GM21619 (cell line): ENCODE measurements around the gene RGP1.

Source experiments
- ATAC-seq: cut with Tn5 transposase; IDR thresholded peaks from one replicate; pipeline ENCODE4 v1.9.1; 2021; ENCODE audit not compliant: unreplicated experiment

RGP1 gene

DNA sequence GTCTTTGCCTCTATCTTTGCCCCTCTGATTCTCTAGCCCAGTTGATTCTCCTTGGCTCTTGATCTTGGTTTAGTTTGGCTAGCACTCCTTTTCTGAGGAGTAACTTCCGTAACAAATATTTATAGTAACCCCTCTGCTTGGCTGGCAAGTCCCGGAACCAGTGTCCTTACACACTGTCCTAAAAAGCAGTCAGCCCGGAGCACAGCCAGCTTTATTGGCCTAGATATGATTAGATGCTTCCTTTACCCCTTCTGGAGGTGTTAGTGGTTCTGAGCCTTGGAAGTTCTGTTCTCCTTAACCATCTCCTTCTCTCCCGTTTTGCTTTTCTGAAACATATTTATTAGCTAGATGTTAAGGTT lies 22.0 kb downstream of the RGP1 start:
- ATAC-seq: no peak

DNA sequence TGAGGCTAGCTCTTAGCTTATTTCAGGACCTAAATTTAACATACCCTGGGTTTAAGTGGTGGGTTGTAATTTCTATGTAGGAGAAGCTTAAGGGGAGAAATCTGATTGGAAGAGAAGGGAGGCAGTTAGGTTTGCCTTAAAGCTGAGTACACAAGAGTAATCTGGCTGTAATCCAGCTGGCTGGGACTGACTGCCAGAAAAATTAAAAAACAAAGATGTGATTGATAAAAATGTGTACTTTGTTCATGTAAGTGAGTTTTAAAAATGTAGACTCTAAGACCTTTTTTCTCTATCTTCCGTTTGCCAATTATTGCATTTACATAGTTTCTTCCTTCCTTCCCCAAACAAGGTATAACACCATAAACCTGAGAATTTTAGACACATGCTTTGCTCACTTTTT lies 22.4 kb downstream of the RGP1 start:
- no peak for ATAC-seq

DNA sequence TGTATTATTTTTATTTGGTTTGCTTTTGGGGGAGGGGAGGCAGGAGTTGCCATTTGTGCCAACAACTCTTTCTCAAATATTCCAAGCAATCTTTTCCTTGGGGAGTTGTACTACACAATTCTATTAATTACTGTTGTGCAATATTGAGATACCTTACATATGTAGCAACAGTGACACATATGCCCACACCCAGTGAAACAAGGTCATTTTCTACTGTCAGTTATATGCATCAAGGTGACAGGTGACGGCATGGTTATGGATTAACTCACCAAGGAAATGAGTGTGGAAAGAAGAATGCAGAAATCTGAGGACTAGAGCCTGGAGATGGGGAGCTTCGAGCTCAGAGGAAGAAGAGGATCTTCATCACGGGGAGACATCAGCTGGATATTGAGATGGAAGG lies 22.9 kb downstream of the RGP1 start:
- no peak for ATAC-seq

DNA sequence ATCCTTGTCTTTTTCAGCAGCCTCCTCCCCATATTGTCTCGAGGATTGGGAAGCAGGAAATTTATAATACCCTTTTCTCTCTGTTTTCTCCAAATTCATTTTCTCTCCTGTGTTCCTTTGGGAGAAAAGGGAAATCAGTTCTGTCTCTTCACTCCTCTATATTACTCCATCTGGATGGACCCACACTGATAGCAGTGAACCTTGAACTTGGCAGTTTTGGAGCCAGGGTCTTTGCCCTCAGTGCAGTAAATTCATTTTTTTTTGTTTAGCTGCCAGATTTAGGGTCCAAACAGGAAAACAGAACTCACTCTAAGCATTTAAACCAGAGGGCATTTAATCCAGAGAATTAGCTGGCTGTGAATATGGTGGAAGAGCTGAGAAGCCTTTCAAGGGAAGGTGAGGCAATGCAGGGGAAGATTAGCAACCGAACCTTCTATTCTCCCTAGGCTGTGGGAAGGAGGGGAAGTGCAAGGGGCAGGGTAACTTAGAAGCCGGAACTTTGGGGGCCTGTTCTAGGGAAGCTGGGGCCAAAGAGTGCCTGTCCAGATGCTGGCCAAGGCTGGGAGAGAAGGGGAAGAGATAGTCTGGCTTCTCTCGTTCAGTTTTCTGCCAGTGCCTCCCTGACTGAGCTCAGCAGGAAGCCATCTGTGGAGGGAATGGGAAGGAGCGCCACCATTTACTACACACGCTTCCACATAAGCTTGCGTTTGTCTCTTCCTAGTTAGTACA lies 26.0 kb downstream of the RGP1 start:
- ATAC-seq: no peak

DNA sequence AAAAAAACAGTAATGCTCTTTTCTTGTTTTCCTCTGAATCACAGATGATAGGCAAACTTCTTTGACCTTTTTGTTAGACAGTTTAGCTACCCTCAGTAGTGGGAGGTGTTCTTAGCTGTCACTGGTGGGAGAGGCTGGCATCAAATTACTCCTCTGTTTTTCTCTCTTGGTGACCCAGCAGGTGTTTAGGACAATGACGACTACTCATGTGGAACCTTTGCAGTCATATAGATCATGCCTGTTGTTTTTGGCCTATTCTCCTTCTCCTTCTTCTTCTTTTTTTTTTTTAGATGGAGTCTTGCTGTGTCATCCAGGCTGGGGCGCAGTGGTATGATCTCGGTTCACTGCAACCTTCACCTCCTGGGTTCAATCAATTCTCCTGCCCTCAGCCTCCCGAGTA lies 26.9 kb downstream of the RGP1 start:
- ATAC-seq: no peak

DNA sequence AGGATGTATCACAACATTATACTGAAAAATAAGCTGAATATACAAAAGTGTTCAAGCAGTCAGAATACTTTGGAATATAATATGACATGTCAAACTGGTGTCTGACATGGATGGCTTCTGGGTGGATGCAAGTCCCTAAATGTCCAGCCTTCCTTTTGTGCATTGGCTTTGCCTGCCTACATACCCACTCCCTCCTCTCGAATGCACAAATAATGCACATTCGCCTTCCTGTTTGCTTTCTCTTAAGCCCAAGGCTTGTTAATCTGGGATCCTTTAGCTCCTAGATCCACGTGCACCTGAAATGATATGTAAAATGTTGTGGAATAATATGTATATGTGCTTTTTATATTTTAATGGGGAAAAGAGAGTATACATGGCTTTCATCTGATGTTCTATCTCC lies 29.4 kb downstream of the RGP1 start:
- no peak for ATAC-seq

DNA sequence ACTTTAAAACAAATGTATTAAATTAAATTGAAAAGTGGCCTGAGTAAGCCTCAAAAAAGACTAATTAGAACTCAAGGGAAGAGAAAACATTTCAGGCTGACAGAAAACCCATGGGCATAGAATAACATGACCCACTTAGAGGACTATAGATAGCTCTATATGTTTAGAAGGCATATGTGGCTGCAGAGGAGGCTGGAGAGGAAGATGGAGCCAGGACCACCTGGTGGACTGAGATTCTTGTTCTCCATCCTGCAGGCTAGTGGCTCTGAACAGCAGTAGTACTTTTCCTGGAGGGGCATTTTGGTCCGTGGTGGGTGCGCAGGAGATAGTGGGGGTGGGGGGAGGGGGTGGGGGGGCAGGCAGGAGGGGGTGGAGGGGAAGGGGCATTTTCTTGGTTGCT lies 32.0 kb downstream of the RGP1 start:
- no peak for ATAC-seq

DNA sequence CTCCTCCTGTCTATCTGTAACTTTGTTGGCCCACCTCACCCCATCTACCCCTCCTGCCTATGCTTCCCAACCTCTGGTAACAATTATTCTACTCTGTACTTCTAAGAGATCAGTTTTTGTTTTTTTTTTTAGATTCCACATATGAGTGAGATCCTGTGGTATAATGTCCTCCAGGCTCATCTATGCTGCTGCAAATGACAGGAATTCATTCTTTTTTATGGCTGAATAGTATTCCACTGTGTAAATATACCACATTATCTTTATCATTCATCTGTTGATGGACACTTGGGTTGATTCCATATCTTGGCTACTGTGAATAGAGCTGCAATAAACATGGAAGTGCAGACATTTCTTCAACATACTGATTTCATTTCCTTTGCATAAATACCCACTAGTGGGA lies 34.3 kb downstream of the RGP1 start:
- no peak for ATAC-seq

DNA sequence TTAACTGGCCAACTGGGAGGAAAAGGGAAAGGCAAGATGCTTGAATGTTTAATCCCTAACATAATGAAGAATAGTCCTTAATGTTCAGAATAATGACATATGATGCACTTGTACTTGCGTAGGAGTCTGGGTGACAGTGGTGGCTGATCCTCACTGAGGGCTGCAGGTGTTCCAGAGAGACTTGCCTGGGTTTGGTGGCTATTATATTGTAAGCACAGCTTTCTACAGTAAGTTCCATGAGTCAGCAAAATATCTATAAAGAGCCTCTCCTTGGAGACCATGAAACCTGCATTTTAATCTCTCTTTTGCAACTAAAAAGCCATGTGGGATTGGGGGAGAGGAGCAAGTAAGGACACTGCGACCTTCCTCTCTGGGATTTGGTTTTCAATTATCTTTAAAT lies 40.5 kb downstream of the RGP1 start:
- no peak for ATAC-seq

DNA sequence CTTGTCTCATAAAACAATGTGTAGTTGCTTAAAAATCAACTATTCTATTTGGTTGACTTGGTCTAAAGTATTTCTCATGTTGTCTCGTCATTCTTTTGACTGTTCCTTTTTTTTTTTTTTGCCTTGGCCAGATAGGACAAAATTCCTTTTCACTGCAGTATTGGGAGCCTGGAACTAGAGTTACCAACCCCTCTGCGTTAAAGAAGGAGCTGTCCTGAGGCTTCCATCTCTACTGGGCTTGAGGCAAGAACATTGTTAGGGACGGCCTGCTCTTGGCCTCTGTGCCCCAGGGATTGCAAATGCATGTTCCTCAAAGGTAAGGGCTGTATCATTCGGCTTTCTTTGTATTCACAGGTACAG lies 40.9 kb downstream of the RGP1 start:
- no peak for ATAC-seq

DNA sequence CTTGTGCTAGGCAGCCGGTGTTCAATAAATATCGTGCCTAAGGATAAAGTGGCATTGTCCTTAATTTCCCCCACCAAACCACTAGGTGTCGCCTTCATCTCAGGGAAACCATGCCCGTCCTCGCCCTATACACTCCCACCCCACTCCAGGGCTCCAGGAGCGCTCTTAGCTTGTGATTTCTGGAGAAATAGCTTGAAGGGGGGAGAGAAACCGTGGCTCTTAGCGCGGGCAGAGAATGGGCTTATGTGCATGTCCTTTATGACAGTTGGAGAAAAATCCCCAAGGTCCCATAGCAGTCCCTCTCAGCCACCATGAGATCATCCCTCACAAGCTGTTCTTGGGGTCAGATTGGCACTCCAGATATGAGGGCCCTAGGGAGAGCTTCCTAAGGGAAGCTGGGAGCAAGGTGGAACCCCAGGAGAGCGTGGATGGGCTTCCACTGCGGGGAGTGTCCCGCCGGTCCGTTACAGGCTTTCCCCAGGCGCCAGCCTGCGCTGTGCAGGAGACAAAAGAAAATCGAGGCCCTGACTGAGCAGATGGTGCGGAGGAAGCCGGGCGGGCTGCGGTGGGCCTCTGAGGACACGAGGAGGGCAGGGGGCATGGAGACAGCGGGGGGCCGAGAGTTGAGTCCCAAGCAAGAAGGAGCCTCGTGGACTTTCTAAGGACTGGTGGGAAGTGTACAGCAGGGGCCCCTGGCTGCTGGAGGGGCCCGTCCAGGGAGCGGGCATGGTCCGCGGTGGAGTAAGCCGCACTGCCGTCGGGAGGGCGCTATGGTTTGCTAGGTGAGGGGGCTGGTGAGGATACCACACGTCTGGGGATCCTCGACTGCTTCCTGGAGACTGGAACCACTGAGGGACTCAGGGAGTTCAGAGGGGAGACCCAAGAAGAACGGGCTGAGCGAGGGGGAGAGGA lies 41.6 kb downstream of the RGP1 start:
- no peak for ATAC-seq

DNA sequence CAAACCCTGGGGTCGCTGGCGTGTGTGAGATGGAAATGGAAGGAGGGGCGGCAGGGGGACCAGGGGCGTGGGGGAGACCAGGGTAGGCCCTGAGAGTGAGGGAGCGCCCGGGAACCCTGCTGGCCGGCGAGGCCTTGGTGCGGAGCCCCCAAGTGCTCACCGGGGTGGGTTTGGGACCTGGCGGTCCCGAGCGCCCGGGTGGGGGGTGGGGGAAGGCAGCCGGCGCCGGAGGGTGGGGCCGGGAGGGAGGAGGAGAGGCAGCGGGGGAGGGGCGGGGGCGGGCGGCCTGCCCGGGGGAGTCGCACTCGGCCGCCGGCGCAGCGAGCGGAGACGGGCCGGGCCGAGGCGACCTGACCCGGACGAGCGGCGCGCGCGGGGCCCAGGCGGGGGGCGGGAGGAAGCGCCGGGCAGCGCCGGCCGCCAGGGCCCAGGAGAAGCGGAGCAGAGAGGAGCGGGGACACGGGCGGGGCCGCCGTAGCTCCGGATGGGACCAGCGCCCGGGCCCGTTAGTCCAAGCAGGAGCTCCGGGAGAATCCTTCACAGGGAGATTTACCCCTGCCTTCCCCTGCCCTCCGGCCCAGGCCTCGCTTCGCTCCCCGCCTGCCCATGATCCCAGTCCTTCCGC lies 42.3 kb downstream of the RGP1 start, which contains the start of gene NPR2:
TSS of gene NPR2 (plus strand) at position 295 of the 625 bp plus-strand sequence. CDS start 818 bp downstream, outside the sequence.
- no peak for ATAC-seq

DNA sequence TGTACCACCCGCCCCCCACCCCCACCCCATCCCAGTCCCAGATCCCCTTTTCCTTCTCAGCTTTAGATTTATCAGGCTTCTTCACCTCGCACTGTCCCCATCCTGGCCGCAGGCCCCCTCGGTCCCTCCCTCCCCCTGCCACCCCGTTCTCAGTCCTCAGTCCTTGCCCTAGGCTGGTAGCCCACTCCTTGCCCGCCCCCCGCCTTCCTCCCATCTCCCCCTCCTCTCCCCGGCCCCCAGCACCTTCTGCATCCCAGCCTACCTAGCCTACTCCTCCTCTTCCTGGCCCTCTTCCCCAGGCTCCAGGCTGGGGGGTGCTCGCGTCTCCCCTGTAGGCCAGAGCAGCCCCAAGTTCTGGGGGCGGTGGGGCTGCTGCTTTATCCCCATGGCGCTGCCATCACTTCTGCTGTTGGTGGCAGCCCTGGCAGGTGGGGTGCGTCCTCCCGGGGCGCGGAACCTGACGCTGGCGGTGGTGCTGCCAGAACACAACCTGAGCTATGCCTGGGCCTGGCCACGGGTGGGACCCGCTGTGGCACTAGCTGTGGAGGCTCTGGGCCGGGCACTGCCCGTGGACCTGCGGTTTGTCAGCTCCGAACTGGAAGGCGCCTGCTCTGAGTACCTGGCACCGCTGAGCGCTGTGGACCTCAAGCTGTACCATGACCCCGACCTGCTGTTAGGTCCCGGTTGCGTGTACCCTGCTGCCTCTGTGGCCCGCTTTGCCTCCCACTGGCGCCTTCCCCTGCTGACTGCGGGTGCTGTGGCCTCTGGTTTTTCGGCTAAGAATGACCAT lies 43.1 kb downstream of the RGP1 start:
- no peak for ATAC-seq

DNA sequence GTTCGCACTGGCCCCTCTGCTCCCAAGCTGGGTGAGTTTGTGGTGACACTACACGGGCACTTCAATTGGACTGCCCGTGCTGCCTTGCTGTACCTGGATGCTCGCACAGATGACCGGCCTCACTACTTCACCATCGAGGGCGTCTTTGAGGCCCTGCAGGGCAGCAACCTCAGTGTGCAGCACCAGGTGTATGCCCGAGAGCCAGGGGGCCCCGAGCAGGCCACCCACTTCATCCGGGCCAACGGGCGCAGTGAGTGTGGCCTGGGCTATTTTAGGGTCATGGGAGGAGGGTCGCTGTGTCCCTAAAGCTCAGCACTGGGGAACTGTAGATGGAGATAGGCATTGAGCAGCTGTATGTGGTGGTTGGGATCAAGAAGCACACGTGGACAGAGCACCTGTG lies 43.7 kb downstream of the RGP1 start:
- no peak for ATAC-seq

DNA sequence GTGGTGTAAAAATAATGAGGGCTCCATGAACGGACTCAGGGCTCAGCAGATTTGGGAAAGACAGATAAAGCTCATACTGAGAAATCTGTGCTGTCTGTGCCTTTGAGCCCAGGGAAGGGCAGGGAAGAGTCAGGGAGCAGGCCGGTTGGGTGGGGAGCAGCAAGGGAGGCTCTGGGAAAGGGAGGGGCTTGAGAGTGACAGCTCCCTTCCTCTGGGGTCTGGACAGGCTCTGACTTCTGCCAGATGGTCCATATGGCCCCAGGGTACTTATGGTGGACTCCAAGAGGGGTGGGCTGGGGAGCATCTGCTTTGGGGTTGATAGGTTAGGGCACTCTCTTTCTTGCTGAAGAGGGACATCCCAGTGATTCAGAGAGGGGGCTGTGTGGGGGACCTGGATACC lies 44.4 kb downstream of the RGP1 start:
- no peak for ATAC-seq

DNA sequence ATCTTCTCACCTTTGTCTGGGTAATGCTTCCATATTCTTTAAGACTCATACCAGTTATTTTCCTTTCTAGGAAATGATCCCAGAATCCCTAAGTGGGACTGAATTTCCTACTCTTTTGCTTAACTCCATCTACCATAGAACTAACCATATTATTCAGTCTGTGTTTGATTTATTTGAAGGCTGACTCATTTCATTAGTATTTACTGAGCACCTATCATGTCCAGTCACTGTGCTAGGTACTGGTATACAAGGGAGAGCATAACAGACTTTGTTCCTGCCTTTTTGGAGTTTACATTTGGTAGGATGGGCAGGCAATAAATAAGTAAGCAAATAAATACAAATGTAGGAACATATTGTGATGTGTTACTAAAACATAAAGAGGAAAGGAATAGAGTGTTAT lies 46.6 kb downstream of the RGP1 start:
- ATAC-seq: no peak

DNA sequence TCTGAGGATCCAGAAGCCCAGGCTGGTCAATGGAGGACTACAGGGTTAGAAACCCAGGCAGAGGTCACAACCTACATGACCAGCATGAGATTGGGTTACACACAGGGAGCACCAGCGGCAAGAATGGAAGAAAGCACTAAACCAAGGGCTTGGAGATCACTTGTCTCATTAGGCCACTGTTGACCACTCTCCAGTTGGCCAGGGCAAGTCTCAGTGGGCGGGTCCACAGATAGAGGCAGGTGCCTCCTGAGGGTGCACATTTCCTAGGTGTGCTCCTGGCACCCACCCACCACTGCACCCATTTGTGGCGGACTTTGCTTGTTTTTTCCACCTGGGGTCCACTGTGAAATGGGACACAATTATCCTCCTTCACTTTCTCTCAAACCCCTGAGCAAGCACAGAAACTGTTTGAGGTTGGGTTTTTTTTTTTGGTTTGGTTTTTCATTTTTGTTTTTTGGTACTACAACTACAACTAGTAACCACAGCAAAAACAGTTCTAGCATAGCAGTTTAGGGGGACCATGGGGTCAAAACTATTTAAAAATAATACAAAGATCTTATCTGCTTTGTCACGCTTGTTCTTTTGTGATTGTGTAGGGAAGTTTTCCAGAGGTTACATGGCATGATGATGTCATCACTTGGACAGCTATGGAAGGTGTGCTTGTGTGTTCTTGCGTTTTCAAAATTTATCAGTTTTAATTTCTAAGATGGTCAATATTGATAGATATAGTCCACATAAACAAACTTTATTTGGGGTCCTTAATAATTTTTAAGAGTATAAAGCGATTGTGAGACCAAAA lies 48.4 kb downstream of the RGP1 start:
- no peak for ATAC-seq

DNA sequence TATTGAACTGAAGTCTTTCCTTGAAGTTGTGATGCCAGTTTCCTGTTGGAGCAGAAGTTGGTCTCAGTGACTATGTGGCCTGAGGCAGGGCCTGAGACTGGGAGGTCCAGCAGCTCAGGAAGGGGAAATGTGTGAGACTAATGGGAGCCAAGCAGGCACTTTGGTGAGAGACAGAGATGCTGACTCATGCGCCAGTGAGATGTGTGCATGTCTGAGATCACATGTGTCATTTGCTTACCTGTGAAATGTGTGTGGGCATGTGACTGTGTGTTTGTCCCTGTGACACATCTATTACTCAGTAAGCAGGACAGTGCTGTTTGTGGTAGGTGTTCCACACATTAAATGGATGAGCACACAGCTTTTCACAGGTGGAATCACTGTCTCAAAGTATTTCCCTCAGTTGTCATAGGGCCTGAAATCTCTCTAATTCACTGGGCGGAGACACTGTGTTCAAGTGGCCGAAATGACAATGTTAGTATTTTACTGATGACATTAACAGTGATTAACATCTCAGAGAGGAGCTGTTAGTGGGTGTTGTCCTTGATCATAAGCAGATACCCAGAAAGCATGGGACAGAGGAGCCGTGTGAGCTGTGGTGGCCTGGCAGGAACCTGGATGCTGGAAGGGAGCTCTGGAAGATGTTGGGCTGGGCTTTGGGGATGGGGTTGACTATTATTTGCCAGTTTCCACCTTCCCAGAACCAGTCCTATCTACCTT lies 49.7 kb downstream of the RGP1 start:
- ATAC-seq: no peak

DNA sequence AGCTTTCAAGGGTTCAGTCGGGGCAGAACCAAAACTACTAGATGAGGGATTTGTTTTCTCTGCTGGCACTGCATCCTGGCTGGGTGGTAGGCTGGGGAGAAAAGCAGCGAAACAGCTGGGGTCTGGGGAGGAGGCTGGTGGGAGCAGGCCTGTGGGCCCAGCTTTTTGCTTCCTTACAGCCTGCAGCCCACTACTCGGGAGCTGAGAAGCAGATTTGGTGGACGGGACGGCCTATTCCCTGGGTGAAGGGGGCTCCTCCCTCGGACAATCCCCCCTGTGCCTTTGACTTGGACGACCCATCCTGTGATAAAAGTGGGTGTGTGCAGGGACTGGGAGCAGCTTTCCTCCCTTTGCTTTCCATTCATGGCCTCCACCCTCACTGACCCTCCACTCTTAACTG lies 51.4 kb downstream of the RGP1 start:
- ATAC-seq: no peak
